Measurements from ENCODE around the gene DTNBP1. TPM values are rescaled to one million over a fixed set of nuclear protein-coding genes. Genes with fewer than 3 reads are reported as not detected.

Gene DTNBP1
- polyA plus RNA-seq, 3 donors: 9.3 to 15.0 (median 13.4) TPM

DNA sequence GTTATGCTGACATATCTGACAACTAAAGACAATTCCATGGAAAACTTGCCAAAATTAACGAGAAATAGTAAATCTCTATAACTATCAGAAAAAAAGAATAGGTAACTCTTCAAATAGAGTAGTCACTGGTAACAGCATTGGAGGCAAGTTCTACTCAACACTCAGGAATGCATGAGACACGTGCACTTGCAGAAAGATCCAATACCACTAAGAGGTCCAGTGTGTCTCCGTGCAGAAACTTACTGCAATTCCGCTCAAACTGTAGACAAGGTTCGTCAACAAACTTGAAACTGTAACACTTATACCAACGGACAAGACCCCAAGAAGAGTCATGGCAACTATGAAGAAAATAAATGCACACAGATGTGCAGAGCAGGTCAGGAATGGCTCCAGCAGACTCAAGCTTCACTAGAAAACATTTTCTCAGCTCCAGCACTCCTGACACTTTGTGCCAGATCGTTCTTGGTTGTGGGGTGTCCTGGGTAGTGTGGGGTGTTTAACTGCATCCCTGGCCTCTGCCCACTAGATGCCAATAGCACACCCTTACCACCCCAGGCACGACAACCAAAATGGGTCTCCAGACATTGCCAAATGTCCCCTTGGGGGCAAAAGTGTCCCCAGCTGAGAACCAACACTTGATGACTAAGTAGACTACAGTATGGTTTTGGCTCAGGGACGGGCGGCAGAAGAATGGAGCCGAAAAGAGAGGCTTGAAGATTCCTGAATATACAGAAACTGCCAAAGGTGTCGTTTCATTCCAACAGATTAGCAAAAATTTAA lies 134.8 kb downstream of the DTNBP1 start:
- H3K27ac ChIP-seq (ENCODE audit: low read depth, low read length): no peak overlapping the region
- WGBS, 3 donors: 91 to 98% (median 97%) methylated on average over 12 of the region's 12 CpGs

DNA sequence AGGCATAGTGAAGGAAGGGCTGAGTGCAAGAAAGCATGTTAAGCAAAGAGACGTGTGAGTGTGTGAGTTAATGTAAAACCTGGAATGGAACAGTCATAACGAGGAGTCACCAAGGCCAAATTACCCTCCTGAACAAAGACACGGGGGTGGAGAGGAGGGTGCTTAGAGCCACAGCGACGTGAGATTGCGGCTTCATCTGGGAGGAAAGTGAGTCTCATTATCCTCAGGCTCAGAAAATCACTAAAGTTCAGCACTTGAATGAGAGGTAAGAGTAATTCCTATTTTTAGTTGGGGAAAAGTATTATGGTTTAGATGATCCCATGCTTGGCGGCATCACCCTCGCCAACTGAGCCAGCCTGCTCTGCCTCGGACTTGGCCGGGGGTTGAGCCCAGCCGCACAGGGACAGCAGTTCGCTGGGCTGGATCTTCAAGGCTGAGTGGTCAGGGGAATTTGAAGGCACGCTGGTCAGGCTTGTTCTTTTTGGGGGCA lies 136.6 kb downstream of the DTNBP1 start:
- H3K27ac ChIP-seq (ENCODE audit: low read depth, low read length): no peak overlapping the region
- WGBS, 3 donors: 87 to 96% (median 96%) methylated on average over 13 of the region's 13 CpGs

DNA sequence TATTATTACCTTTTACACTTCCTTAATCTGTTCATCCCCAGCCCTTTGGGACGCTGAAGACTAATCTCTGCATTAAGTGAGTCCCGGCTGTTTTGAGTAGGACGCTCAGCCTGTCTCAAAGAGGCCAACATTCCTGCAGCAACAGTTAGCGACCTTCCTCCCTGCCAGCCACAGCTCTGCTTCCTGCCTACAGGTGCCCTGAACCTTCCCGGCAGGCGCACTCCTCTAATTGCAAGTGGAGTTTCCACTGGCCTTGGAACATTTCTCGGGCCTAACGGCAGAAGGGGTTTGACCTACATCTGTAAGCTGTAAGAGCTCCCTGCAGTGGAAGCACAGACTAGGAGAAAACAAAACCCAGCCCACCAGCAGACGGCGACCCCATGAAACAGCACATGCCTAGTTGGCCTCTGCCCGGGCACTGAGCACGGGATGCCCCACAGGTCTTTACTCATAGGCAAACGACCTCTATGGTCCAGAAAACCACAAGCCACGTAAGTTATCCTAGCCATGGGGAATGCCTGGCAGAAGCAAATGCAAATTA lies 137.9 kb downstream of the DTNBP1 start:
- WGBS, 3 donors: 96 to 97% (median 96%) methylated on average over 14 of the region's 14 CpGs

DNA sequence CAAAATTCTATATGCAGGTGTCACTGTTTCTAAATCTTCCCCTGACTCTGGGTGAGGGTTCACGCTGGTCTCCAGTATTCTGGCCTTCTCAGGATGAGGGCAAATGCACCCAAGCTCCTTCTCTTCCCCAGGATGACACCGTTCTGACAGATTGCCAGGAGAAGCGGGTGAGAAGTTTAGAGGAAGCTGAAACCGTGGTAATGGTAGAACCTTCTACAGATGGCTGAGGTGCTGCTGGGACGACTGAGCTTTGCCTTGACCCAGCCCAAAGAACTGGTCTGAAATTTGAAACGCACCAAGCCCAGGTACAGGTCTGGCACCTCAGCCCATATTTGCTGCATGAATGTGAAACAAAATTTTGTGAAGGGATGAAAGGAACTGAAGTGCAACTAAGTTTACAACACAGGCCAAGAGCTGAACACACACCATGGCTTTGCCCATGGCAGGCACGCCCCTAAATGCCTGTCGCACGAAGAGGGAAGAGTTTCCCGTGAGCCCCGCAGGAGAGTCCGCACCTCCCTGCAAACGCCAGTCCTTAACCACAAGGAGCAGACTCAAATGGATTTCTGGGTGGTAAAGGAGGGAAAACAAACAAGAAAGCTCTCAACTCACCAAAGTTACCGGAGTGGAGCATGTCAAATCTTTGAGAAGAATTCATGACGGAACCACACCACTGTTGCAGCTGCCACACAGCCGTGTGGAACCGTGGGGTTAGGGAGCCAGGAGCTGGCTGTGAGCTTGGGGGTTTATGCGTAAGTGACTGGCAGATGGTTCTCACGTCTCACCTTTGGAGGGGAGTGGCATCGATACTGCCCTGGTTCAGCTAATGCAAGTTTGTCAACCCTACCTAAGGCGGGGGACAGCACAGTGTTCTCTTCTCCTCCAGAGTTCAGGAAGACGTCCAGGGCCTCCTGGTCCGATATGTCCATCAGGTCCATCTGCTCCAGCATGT lies 138.9 kb downstream of the DTNBP1 start:
- 93 to 97% (median 95%) methylated on average over 23 of the region's 23 CpGs for WGBS, 3 donors
- H3K27ac ChIP-seq (ENCODE audit: low read depth, low read length): no peak overlapping the region

More for the DNA sequence above, 137.9 kb downstream of the DTNBP1 start:
- no peak overlapping the region for H3K27ac ChIP-seq (ENCODE audit: low read depth, low read length)

DNA sequence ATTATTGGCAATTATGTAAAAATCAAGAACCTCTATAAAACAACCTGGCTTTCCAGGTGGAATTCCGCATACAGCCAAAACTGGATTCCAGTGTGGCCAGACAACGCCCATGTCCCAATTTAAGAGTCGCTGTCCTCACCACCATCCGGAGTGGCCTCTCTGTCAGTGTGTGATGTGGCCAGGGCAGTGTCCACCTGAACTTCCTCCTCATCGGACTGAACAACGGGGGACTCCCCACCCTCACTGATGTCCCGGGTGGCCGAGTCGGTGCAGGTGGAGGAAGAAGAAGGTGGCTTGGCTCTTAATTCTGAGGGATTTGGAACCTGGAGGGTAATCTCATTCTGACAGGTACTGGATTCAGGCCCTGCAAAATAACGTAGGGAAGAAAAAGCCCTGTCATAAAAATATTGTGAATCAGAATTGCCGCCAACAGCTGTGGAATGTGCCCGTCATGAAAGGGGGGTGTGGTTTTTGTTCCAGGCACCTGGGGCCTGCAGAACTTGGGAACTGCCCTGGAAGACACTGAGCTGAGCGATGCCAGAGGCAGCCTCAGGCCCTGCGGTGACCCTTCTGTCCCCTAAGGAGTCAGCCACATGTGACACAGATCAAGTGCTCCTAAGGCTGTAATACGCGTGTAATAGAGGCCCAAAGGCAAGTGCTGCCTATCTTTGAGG lies 139.8 kb downstream of the DTNBP1 start:
- H3K27ac ChIP-seq (ENCODE audit: low read depth, low read length): no peak overlapping the region
- 88 to 89% (median 89%) methylated on average over 16 of the region's 16 CpGs for WGBS, 3 donors

GRCh38 chr6:15522427-15522826 lies 140.4 kb downstream of the DTNBP1 start:
- 56 to 78% (median 71%) methylated on average over 6 of the region's 6 CpGs for WGBS, 3 donors
- H3K27ac ChIP-seq (ENCODE audit: low read depth, low read length): no peak overlapping the region

GRCh38 chr6:15522026-15522425 lies 140.8 kb downstream of the DTNBP1 start:
- 90 to 91% (median 90%) methylated on average over 9 of the region's 9 CpGs for WGBS, 3 donors
- no peak overlapping the region for H3K27ac ChIP-seq (ENCODE audit: low read depth, low read length)

DNA sequence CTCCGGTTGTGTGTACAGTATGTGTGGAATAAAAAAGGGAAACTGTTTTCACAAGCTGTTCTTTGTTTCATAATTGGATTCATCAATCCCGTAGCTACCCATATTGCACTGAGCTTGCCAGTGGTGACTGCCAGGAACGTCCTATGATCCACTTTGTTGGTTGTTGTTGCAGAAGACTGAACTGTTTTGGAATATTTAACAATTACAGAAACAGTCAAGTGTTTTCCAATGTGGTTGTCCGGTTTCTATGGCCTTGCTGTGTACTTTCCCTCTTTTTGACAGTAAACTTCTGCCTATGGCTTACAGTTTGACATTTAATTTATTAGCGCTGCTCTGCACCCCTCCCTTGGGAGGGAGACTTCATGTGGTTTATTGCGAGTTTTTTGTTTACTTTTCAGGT lies 141.2 kb downstream of the DTNBP1 start:
- H3K27ac ChIP-seq (ENCODE audit: low read depth, low read length): no peak overlapping the region

DNA sequence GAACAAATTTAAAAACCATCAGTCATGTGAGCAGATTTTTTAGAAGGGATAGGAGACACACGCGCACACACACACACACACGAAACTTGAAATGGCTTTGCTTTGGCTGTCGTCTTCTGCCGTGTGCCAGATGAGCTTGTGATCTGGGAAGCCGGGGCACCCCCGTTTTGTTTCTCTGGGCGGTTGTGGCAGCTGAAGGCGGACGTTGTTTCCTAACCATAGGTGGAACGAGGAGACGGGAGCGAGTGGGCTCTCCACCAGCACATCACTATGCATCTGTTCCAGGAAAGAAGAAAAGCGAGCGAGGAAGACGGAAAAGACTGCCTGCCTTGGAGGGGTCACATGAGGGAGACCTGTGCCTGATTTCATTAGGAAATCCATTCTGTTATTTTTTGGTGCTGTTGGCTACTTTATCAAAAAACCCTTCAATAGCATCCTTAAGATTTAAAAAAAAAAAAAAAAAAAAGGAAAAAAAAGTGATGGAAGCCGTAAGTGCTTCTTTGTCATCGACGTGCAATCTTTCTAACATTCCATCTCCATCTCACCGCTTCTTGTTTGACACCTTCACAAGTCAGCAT lies 142.1 kb downstream of the DTNBP1 start:
- WGBS, 3 donors: 94 to 98% (median 95%) methylated on average over 20 of the region's 20 CpGs
- H3K27ac ChIP-seq (ENCODE audit: low read depth, low read length): no peak overlapping the region

More for the DNA sequence above, 141.2 kb downstream of the DTNBP1 start:
- 47 to 82% (median 48%) methylated on average over 6 of the region's 6 CpGs for WGBS, 3 donors

DNA sequence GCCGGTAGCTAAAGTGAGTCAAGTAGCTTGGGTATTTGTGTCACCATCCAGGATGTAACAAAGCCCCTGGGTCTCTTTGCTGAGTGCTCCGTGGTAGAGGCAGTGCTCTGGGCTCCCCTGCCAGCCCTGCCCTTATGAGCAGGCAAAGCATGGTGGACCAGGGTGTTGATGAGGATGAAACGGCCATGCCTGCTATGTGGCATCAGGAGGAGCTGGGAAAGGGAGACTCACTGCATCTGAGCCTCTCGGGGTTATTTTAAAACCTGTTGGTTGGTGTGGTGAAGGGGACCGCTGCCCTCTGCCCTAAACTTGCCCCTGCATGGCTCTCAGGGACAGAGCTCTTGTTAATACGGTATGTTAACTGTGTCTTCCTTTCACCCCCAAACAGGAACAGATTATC lies 143.1 kb downstream of the DTNBP1 start:
- H3K27ac ChIP-seq (ENCODE audit: low read depth, low read length): no peak overlapping the region
- WGBS, 3 donors: 84 to 89% (median 85%) methylated on average over 6 of the region's 6 CpGs

DNA sequence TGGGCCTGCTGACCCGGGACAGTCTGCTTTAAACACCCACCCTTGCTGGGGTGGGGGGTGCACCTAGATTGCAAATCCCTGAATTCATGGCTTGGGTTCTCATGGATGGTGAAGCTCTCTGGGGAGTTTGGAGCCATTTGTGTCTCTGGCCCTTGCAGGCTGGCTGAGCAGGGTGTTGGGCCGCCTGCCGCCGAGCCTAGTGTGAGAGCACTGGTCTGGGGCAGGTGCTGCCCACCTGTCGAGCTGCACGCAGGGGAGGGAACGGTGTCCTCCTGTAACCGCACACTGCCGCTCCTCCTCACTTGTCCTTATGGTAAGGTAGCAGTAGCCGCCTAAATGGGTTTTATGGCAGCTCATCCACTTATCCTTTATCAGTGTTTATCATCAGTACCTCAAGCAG lies 143.9 kb downstream of the DTNBP1 start:
- WGBS, 3 donors: 94 to 99% (median 98%) methylated on average over 10 of the region's 10 CpGs
- H3K27ac ChIP-seq (ENCODE audit: low read depth, low read length): no peak overlapping the region

GRCh38 chr6:15518057-15518456 lies 144.8 kb downstream of the DTNBP1 start:
- WGBS, 3 donors: 96 to 97% (median 97%) methylated on average over 9 of the region's 9 CpGs
- no peak overlapping the region for H3K27ac ChIP-seq (ENCODE audit: low read depth, low read length)

DNA sequence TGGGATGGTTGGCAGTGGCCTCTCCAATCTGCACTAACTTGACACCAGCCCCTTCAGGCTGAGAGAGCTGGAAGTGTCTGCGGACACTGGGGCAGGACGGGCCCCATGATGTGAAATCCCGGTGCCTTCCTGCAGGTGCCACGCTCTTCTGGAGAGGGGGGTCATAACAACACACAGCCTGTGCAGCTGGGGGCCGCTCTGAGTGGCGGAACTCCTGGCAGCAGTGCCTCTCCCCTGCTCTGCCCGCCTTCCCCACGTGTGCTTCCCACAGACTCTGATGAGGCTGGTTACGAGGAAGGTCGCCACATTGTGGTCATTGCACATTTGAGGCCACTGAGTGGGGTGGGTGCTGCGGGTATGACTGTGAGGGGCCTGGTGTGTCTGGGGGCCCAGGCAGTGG lies 145.2 kb downstream of the DTNBP1 start:
- no peak overlapping the region for H3K27ac ChIP-seq (ENCODE audit: low read depth, low read length)
- WGBS, 3 donors: 90 to 95% (median 92%) methylated on average over 11 of the region's 11 CpGs

DNA sequence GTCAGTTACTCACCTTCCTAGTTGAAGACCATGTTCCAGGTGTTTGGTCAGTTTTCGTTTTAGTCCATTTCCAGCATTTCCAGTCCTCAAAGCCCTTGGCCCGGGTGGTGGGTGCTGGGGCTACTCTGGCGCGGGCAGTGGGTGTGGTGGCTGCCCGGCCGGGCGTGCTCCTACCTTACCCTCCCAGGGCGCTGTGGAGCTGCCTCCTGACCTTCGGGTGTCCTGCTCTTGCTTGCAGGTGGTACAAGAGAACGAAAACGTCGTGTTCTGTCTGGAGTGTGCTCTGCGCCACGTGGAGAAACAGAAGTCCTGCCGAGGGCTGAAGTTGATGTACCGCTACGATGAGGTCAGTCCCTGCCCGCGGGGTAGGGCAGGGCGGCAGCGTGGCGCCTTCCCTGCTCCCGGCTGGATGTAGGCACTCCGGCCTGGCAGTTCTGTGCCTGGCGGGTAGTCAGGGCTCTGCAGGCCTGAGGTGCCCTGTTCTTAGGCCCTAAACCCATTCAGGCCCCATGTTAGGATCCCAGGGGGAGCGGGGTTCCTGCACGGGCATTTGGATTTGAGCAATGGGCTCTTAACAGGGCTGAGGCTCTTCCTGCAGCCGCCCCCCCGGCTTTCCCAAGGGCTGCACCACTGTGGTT lies 145.8 kb downstream of the DTNBP1 start:
- 94 to 97% (median 96%) methylated on average over 29 of the region's 29 CpGs for WGBS, 3 donors
- no peak overlapping the region for H3K27ac ChIP-seq (ENCODE audit: low read depth, low read length)

GRCh38 chr6:15516378-15516777 lies 146.4 kb downstream of the DTNBP1 start:
- H3K27ac ChIP-seq (ENCODE audit: low read depth, low read length): no peak overlapping the region
- WGBS, 3 donors: 97 to 99% (median 97%) methylated on average over 13 of the region's 13 CpGs

DNA sequence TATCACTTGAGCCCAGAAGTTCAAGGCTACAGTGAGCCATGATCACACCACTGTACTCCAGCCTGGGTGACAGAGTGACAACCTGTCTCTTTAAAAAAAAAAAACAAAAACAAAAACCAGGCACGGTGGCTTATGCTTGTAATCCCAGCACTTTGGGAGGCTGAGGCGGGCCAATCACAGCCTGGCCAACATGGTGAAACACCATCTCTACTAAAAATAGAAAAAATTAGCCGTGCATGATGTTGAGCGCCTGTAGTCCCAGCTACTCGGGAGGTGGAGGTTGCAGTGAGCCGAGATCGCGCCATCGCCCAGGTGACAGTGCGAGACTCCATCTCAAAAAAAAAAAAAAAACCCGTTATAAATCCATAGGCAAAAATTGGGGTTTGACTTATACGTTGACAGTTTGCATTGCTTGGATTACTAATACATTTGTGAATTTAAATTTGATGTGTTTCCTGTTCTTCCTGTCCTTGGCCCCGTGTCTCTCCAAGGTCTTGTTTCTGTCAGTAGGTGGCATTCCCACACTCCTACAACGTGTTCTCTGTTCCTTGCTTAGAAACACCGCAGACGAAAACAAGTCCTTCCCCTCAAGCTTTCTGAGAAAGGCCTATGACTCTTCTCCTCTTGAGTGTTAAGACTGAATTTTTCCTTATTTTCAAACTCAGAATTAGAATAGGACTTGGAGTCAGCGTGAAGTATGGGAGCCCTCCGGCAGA lies 147.0 kb downstream of the DTNBP1 start:
- H3K27ac ChIP-seq (ENCODE audit: low read depth, low read length): no peak overlapping the region
- WGBS, 3 donors: 78 to 89% (median 82%) methylated on average over 18 of the region's 18 CpGs

- H3K27ac ChIP-seq (ENCODE audit: low read depth, low read length): no peak overlapping the region
- WGBS, 3 donors: 92 to 96% (median 95%) methylated on average over 6 of the region's 6 CpGs
Measured at GRCh38 chr6:15515226-15515625, 147.6 kb downstream of the DTNBP1 start.

Measured in adipose tissue (tissue), 3 donors.